SK-N-SH (cell line): Measurements from ENCODE around the gene ACAP1. TPM values are rescaled to one million over a fixed set of nuclear protein-coding genes. Genes with fewer than 3 reads are reported as not detected.

Experiments
- CTCF ChIA-PET: fragments of 300-600, 350-600 bp; formaldehyde crosslinking; extraction: SDS; loops from one replicate; lab custom pipeline; 2021; lab: Yijun Ruan, JAX
- POLR2A ChIA-PET: fragments of 350-600 bp; sonication (Branson Sonifier 250); formaldehyde crosslinking; extraction: SDS; loops from one replicate; lab custom pipeline; 2020; ENCODE audit warnings: antibody characterized with exemption, inconsistent platforms; lab: Yijun Ruan, JAX
- DNase-seq: peaks from one replicate; pipeline ENCODE4 v3.0.0; 2012
- H2AFZ ChIP-seq: fragments of 200-600 bp; sonication (generic); 2 replicates; pipeline ENCODE4 v1.8.1; 2016; ENCODE audit warnings: antibody characterized with exemption, mild to moderate bottlenecking, low read depth
- H3F3A ChIP-seq: fragments of 200-600 bp; sonication (generic); replicated peaks from 2 replicates; pipeline ENCODE3; 2016; ENCODE audit warnings: antibody characterized with exemption, mild to moderate bottlenecking; ENCODE audit not compliant: insufficient read depth
- H3K27ac ChIP-seq, 2 experiments: fragments of 200-500 bp in 1 of 2; fragments of 200-600 bp in 1 of 2; sonication (Bioruptor generic) in 1 of 2; sonication (generic), shearing (Covaris generic) in 1 of 2; 2 replicates each; pipeline versions ENCODE4 v1.5.1 to v1.6.1; 2014 to 2016; ENCODE audit warnings: low read depth in 2 of 2, inconsistent platforms in 1 of 2, low read length in 1 of 2, mild to moderate bottlenecking in 1 of 2, mixed read lengths in 1 of 2
- H3K27me3 ChIP-seq: fragments of 200-600 bp; sonication (generic), shearing (Covaris generic); 2 replicates; pipeline ENCODE4 v1.6.1; 2016; ENCODE audit warnings: mixed run types; ENCODE audit not compliant: insufficient read depth
- H3K36me3 ChIP-seq, 2 experiments: fragments of 200-500 bp in 1 of 2; fragments of 200-600 bp in 1 of 2; sonication (Bioruptor generic) in 1 of 2; sonication (generic) in 1 of 2; replicated peaks in 1 of 2; 2 replicates each; pipeline versions ENCODE3 to v1.5.1; 2014 to 2016; ENCODE audit warnings: low read length in 1 of 2, mild to moderate bottlenecking in 1 of 2; ENCODE audit not compliant: insufficient read depth in 2 of 2, control insufficient read depth in 1 of 2
- H3K4me1 ChIP-seq, 2 experiments: fragments of 200-500 bp in 1 of 2; fragments of 200-600 bp in 1 of 2; sonication (Bioruptor generic) in 1 of 2; sonication (generic), shearing (Covaris generic) in 1 of 2; 2 replicates each; pipeline versions ENCODE4 v1.5.1 to v1.6.1; 2014 to 2016; ENCODE audit warnings: low read depth in 1 of 2, low read length in 1 of 2, mixed run types in 1 of 2; ENCODE audit not compliant: insufficient read depth in 2 of 2, control insufficient read depth in 1 of 2
- H3K4me2 ChIP-seq: fragments of 200-600 bp; sonication (generic), shearing (Covaris generic); 2 replicates; pipeline ENCODE4 v1.6.1; 2017; ENCODE audit warnings: mixed run types
- H3K4me3 ChIP-seq, 2 experiments: fragments of 200-500 bp in 1 of 2; fragments of 200-600 bp in 1 of 2; sonication (Bioruptor generic) in 1 of 2; sonication (generic), shearing (Covaris generic) in 1 of 2; 2 replicates each; pipeline versions ENCODE4 v1.5.1 to v1.8.1; 2014 to 2016; ENCODE audit warnings: low read depth in 2 of 2, inconsistent platforms in 1 of 2, low read length in 1 of 2, mild to moderate bottlenecking in 1 of 2, mixed read lengths in 1 of 2, moderate library complexity in 1 of 2
- H3K79me2 ChIP-seq: fragments of 200-600 bp; sonication (generic); 2 replicates; pipeline ENCODE4 v1.8.1; 2017; ENCODE audit warnings: mild to moderate bottlenecking; ENCODE audit not compliant: insufficient read depth
- H3K9ac ChIP-seq: fragments of 200-600 bp; sonication (generic); 2 replicates; pipeline ENCODE4 v1.6.1; 2017; ENCODE audit warnings: mixed run types
- H3K9me2 ChIP-seq: fragments of 200-600 bp; sonication (generic); 2 replicates; pipeline ENCODE4 v1.6.1; 2017; ENCODE audit warnings: mixed run types
- H3K9me3 ChIP-seq: fragments of 200-600 bp; sonication (generic); 2 replicates; pipeline ENCODE4 v1.6.1; 2017; ENCODE audit warnings: mixed run types, mild to moderate bottlenecking, moderate library complexity
- H4K20me1 ChIP-seq: fragments of 200-600 bp; sonication (generic); 2 replicates; pipeline ENCODE4 v1.6.1; 2017; ENCODE audit warnings: mild to moderate bottlenecking, mixed run types; ENCODE audit not compliant: insufficient read depth
- EP300 ChIP-seq, 2 experiments: IDR thresholded peaks; 2 replicates each; pipeline versions ENCODE4 v1.4.0 to v1.6.1; 2012; ENCODE audit warnings: borderline replicate concordance in 1 of 2, low read depth in 1 of 2, low read length in 1 of 2
- FOXJ3 ChIP-seq: sonication (generic); formaldehyde crosslinking; IDR thresholded peaks from 2 replicates; pipeline ENCODE4 v1.5.1; 2020; ENCODE audit warnings: mild to moderate bottlenecking, missing genetic modification reagents
- GABPA ChIP-seq: IDR thresholded peaks from 2 replicates; pipeline ENCODE4 v1.4.0; 2012; ENCODE audit warnings: low read depth, mild to moderate bottlenecking
- JUND ChIP-seq: IDR thresholded peaks from 2 replicates; pipeline ENCODE4 v1.4.0; 2012
- POLR2AphosphoS5 ChIP-seq: IDR thresholded peaks from 2 replicates; pipeline ENCODE4 v1.6.1; 2012; ENCODE audit warnings: low read depth, low read length
- RAD21 ChIP-seq: IDR thresholded peaks from 2 replicates; pipeline ENCODE4 v1.6.1; 2012; ENCODE audit warnings: mild to moderate bottlenecking, low read length
- TAF1 ChIP-seq: IDR thresholded peaks from 2 replicates; pipeline ENCODE4 v1.6.1; 2012; ENCODE audit warnings: low read depth, mild to moderate bottlenecking, low read length, moderate library complexity, borderline replicate concordance
- TEAD4 ChIP-seq: IDR thresholded peaks from 2 replicates; pipeline ENCODE4 v1.4.0; 2012; ENCODE audit warnings: mild to moderate bottlenecking, borderline replicate concordance; ENCODE audit not compliant: insufficient read depth
- YY1 ChIP-seq: IDR thresholded peaks from 2 replicates; pipeline ENCODE4 v1.4.0; 2012; ENCODE audit warnings: low read depth, mild to moderate bottlenecking
- WGBS: methylation state at CpG from one replicate; pipeline ENCODE4 v1.1.6; 2017; ENCODE audit warnings: low lambda C conversion rate; 5-methylcytosine and 5-hydroxymethylcytosine counted together
- polyA plus RNA-seq, 3 experiments: library from polyadenylated mRNA; depleted of rRNA; stranded (reverse); fragments of >200 nt; gene quantifications; 2 replicates each; pipeline ENCODE4 v1.2.3, GENCODE V29; 2012
- TF ChIP-seq, protein P1 (sequence below): fragments of 150-350 bp; IDR thresholded peaks from 2 replicates; pipeline ENCODE4 v1.6.1; 2016; ENCODE audit warnings: mild to moderate bottlenecking, low read depth, low read length
- TF ChIP-seq, protein P2 (sequence below): IDR thresholded peaks from 2 replicates; pipeline ENCODE4 v1.6.1; 2012; ENCODE audit warnings: mild to moderate bottlenecking, low read depth, low read length, moderate library complexity
- TF ChIP-seq, protein P3 (sequence below): IDR thresholded peaks from 2 replicates; pipeline ENCODE4 v1.4.0; 2012; ENCODE audit warnings: low read depth, borderline replicate concordance
- TF ChIP-seq, protein P4 (sequence below): fragments of 150-350 bp; IDR thresholded peaks from 2 replicates; pipeline ENCODE4 v1.6.1; 2017; ENCODE audit warnings: antibody characterized with exemption, low read length, low read depth, borderline replicate concordance

ACAP1 gene
- polyA plus RNA-seq, 1 of the 3 experiments (the other 2 are of a cell fraction), result 0.71 TPM

GRCh38 chr17:7388856-7389255 is 52.5 kb downstream of the ACAP1 start:
- H3F3A ChIP-seq, result peaks cover 5% of the 10 kb centered on the region
- H3K27ac ChIP-seq, result no peak overlapping the region
- no peak overlapping the region for H3K9ac ChIP-seq
- H3K27me3 ChIP-seq, result no peaks in the 10 kb centered on the region
- no peak for TF ChIP-seq EP300 (IDR thresholded peaks at IDR 0.05; ENCODE audit: borderline replicate concordance in 1 of 2, low read depth in 1 of 2, low read length in 1 of 2)
- no peak for TF ChIP-seq FOXJ3
- TF ChIP-seq, all 33 proteins: peak for 0
- WGBS, result 93% methylated on average over 9 of the region's 10 CpGs
- Histone ChIP-seq H3K9me3 (no peaks in the 10 kb centered on the region), H3K4me1 (peaks cover 0 to 14% of the 10 kb centered on the region in 2 experiments; a peak in 1 of 4 replicates), H2AFZ (no peak overlapping the region), H3K79me2 (peaks cover 14% of the 10 kb centered on the region; the same call in 1 of the 2 replicates), H3K36me3 (peaks cover 18 to 34% of the 10 kb centered on the region in 2 experiments), H4K20me1 (no peaks in the 10 kb centered on the region), H3K4me2 (no peak overlapping the region), H3K9me2 (no peaks in the 10 kb centered on the region), H3K4me3 (no peak overlapping the region)
- ChIA-PET CTCF (interaction anchor here (0.9 to 2.5 kb wide), 6 partner anchors 8 to 172 kb away, joined by 3 to 13 read pairs (median 4); partner anchors contain the start of genes TMEM95 and TNK1), POLR2A (interaction anchor here (1.3 kb wide), 1 partner anchor 95 kb away, joined by 3 read pairs; the partner anchor contains the start of gene POLR2A)
- no peak for DNase-seq

- Histone ChIP-seq H3F3A (peaks cover 11% of the 10 kb centered on the region), H3K36me3 (peaks cover 18 to 34% of the 10 kb centered on the region in 2 experiments), H3K9me2 (no peaks in the 10 kb centered on the region), H3K4me3 (no peak overlapping the region), H2AFZ (no peak overlapping the region), H3K9me3 (no peaks in the 10 kb centered on the region), H3K27ac (no peak overlapping the region), H4K20me1 (no peaks in the 10 kb centered on the region), H3K79me2 (peaks cover 21% of the 10 kb centered on the region; the same call in 1 of the 2 replicates), H3K4me1 (peaks cover 0 to 8% of the 10 kb centered on the region in 2 experiments; a peak in 1 of 4 replicates), H3K27me3 (no peaks in the 10 kb centered on the region), H3K4me2 (no peak overlapping the region), H3K9ac (no peak overlapping the region)
- ChIA-PET CTCF (interaction anchor here (1.2 to 2.5 kb wide), 8 partner anchors 10 to 124 kb away, joined by 3 to 13 read pairs (median 4); partner anchors contain the start of genes TMEM95 and TNK1), POLR2A (no interaction called here)
- WGBS, result 92% methylated on average over 11 of the region's 19 CpGs
- DNase-seq, result no peak
- TF ChIP-seq JUND (no peak), POLR2AphosphoS5 (no peak), FOXJ3 (no peak), RAD21 (no peak), TEAD4 (no peak), EP300 (IDR thresholded peaks at IDR 0.05; ENCODE audit: borderline replicate concordance in 1 of 2, low read depth in 1 of 2, low read length in 1 of 2) (no peak), TAF1 (no peak), YY1 (no peak), GABPA (no peak)
- TF ChIP-seq, protein P1, sequence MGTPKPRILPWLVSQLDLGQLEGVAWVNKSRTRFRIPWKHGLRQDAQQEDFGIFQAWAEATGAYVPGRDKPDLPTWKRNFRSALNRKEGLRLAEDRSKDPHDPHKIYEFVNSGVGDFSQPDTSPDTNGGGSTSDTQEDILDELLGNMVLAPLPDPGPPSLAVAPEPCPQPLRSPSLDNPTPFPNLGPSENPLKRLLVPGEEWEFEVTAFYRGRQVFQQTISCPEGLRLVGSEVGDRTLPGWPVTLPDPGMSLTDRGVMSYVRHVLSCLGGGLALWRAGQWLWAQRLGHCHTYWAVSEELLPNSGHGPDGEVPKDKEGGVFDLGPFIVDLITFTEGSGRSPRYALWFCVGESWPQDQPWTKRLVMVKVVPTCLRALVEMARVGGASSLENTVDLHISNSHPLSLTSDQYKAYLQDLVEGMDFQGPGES, result no peak
- TF ChIP-seq, protein P2, sequence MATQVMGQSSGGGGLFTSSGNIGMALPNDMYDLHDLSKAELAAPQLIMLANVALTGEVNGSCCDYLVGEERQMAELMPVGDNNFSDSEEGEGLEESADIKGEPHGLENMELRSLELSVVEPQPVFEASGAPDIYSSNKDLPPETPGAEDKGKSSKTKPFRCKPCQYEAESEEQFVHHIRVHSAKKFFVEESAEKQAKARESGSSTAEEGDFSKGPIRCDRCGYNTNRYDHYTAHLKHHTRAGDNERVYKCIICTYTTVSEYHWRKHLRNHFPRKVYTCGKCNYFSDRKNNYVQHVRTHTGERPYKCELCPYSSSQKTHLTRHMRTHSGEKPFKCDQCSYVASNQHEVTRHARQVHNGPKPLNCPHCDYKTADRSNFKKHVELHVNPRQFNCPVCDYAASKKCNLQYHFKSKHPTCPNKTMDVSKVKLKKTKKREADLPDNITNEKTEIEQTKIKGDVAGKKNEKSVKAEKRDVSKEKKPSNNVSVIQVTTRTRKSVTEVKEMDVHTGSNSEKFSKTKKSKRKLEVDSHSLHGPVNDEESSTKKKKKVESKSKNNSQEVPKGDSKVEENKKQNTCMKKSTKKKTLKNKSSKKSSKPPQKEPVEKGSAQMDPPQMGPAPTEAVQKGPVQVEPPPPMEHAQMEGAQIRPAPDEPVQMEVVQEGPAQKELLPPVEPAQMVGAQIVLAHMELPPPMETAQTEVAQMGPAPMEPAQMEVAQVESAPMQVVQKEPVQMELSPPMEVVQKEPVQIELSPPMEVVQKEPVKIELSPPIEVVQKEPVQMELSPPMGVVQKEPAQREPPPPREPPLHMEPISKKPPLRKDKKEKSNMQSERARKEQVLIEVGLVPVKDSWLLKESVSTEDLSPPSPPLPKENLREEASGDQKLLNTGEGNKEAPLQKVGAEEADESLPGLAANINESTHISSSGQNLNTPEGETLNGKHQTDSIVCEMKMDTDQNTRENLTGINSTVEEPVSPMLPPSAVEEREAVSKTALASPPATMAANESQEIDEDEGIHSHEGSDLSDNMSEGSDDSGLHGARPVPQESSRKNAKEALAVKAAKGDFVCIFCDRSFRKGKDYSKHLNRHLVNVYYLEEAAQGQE, result no peak
- TF ChIP-seq, protein P3, sequence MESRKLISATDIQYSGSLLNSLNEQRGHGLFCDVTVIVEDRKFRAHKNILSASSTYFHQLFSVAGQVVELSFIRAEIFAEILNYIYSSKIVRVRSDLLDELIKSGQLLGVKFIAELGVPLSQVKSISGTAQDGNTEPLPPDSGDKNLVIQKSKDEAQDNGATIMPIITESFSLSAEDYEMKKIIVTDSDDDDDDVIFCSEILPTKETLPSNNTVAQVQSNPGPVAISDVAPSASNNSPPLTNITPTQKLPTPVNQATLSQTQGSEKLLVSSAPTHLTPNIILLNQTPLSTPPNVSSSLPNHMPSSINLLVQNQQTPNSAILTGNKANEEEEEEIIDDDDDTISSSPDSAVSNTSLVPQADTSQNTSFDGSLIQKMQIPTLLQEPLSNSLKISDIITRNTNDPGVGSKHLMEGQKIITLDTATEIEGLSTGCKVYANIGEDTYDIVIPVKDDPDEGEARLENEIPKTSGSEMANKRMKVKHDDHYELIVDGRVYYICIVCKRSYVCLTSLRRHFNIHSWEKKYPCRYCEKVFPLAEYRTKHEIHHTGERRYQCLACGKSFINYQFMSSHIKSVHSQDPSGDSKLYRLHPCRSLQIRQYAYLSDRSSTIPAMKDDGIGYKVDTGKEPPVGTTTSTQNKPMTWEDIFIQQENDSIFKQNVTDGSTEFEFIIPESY, result no peak
- TF ChIP-seq, protein P4, sequence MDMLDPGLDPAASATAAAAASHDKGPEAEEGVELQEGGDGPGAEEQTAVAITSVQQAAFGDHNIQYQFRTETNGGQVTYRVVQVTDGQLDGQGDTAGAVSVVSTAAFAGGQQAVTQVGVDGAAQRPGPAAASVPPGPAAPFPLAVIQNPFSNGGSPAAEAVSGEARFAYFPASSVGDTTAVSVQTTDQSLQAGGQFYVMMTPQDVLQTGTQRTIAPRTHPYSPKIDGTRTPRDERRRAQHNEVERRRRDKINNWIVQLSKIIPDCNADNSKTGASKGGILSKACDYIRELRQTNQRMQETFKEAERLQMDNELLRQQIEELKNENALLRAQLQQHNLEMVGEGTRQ, result no peak
Measured at GRCh38 chr17:7389924-7390910, 53.9 kb downstream of the ACAP1 start.
